Progenitor cell of endocrine pancreas (in vitro differentiated cells): ENCODE results near the gene GBP2. TPM values are rescaled to one million over a fixed set of nuclear protein-coding genes. Genes with fewer than 3 reads are reported as not detected.

Source experiments
- DNase-seq: peaks from one replicate; pipeline ENCODE4 v3.0.0; 2021; ENCODE audit warnings: low spot score; ENCODE audit not compliant: unreplicated experiment
- H3K27ac Mint-ChIP-seq: 2 replicates; pipeline ENCODE4 v1.8.0; 2021; ENCODE audit warnings: mild to moderate bottlenecking, moderate library complexity, mixed read lengths
- H3K27me3 Mint-ChIP-seq: 2 replicates; pipeline ENCODE4 v1.8.0; 2021; ENCODE audit warnings: mixed read lengths
- H3K36me3 Mint-ChIP-seq: 2 replicates; pipeline ENCODE4 v1.8.0; 2022; ENCODE audit warnings: mixed read lengths; ENCODE audit not compliant: insufficient read depth
- H3K4me1 Mint-ChIP-seq: 2 replicates; pipeline ENCODE4 v1.8.0; 2021; ENCODE audit warnings: low read depth, mixed read lengths
- H3K4me3 Mint-ChIP-seq: 2 replicates; pipeline ENCODE4 v1.8.0; 2021; ENCODE audit warnings: low read depth, mild to moderate bottlenecking, moderate library complexity, mixed read lengths
- H3K9me3 Mint-ChIP-seq: 2 replicates; pipeline ENCODE4 v1.8.0; 2021; ENCODE audit warnings: low read depth, mixed read lengths
- total RNA-seq: library from RNA; stranded (reverse); gene quantifications from 2 replicates; pipeline ENCODE4 v1.2.1, GENCODE V29; 2021
- TF ChIP-seq, protein P1 (sequence below): fragments of 200-600 bp; sonication (generic); IDR thresholded peaks from one replicate; pipeline ENCODE4 v1.5.0; 2021; ENCODE audit warnings: antibody characterized with exemption, mild to moderate bottlenecking; ENCODE audit not compliant: unreplicated experiment

GBP2 gene
- total RNA-seq, 1 donor from 2014 or later = 0.10 TPM

GRCh38 chr1:89151047-89151446, 25.1 kb upstream of the GBP2 start:
- no peaks in the 10 kb centered on the region for H3K36me3 Mint-ChIP-seq
- TF ChIP-seq, protein P1, sequence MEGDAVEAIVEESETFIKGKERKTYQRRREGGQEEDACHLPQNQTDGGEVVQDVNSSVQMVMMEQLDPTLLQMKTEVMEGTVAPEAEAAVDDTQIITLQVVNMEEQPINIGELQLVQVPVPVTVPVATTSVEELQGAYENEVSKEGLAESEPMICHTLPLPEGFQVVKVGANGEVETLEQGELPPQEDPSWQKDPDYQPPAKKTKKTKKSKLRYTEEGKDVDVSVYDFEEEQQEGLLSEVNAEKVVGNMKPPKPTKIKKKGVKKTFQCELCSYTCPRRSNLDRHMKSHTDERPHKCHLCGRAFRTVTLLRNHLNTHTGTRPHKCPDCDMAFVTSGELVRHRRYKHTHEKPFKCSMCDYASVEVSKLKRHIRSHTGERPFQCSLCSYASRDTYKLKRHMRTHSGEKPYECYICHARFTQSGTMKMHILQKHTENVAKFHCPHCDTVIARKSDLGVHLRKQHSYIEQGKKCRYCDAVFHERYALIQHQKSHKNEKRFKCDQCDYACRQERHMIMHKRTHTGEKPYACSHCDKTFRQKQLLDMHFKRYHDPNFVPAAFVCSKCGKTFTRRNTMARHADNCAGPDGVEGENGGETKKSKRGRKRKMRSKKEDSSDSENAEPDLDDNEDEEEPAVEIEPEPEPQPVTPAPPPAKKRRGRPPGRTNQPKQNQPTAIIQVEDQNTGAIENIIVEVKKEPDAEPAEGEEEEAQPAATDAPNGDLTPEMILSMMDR = no peak
- no peak overlapping the region for H3K4me3 Mint-ChIP-seq
- H3K9me3 Mint-ChIP-seq = no peaks in the 10 kb centered on the region
- no peak overlapping the region for H3K27ac Mint-ChIP-seq
- no peaks in the 10 kb centered on the region for H3K4me1 Mint-ChIP-seq
- DNase-seq = no peak
- H3K27me3 Mint-ChIP-seq = peaks cover 3% of the 10 kb centered on the region

DNA sequence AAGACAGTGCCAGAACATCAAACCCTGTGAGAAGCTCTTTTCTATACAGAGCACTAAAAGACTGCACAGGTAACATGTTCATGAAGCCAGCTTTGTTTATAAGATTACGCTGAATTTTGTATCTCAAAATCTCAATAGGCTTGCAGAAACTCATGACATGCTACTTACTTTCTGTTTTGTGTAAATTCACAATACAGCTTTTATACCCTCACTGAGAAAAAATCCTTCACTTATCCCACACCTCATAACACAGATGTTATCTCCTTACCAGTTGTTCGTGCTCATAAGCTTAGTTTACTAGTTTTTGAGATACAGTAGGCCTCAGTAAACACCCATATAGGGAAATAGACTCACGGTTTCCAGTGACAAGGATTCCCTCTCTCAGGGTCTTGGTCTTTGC, 24.1 kb upstream of the GBP2 start:
- H3K27ac Mint-ChIP-seq = no peak overlapping the region
- H3K4me3 Mint-ChIP-seq = no peak overlapping the region
- no peaks in the 10 kb centered on the region for H3K9me3 Mint-ChIP-seq
- TF ChIP-seq, protein P1 = no peak
- no peak for DNase-seq
- H3K27me3 Mint-ChIP-seq = peaks cover 3% of the 10 kb centered on the region
- H3K4me1 Mint-ChIP-seq = no peaks in the 10 kb centered on the region
- H3K36me3 Mint-ChIP-seq = no peaks in the 10 kb centered on the region

DNA sequence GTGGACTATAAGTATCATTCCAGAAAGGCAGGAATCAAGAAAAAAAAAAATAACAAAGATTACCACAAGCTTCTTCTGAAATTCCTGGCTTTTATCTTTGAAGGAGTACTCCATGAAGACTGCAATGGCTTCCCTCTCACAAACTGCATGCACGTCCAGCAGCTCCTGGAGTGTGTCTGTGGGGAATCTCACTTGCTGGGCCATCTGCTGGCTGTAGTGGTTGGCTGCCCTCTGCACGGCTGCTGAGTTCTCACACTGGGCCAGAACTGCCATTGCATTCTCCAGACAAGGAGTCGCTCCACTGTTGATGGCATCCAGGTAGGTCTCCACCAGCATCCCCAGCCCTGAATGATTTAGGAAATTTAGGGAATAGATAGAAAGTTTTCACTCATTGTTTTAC, 23.3 kb upstream of the GBP2 start:
- H3K4me1 Mint-ChIP-seq = no peaks in the 10 kb centered on the region
- H3K4me3 Mint-ChIP-seq = no peak overlapping the region
- H3K9me3 Mint-ChIP-seq = no peaks in the 10 kb centered on the region
- H3K27ac Mint-ChIP-seq = no peak overlapping the region
- no peaks in the 10 kb centered on the region for H3K36me3 Mint-ChIP-seq
- no peak for DNase-seq
- peaks cover 3% of the 10 kb centered on the region for H3K27me3 Mint-ChIP-seq
- TF ChIP-seq, protein P1 = peak; percentile 9

GRCh38 chr1:89147678-89148658, 22.1 kb upstream of the GBP2 start:
- Mint-ChIP-seq H3K9me3 (no peaks in the 10 kb centered on the region), H3K4me3 (no peak overlapping the region), H3K4me1 (no peaks in the 10 kb centered on the region), H3K36me3 (no peaks in the 10 kb centered on the region), H3K27ac (no peak overlapping the region), H3K27me3 (peaks cover 3% of the 10 kb centered on the region)
- TF ChIP-seq, protein P1 = no peak
- DNase-seq = no peak

DNA sequence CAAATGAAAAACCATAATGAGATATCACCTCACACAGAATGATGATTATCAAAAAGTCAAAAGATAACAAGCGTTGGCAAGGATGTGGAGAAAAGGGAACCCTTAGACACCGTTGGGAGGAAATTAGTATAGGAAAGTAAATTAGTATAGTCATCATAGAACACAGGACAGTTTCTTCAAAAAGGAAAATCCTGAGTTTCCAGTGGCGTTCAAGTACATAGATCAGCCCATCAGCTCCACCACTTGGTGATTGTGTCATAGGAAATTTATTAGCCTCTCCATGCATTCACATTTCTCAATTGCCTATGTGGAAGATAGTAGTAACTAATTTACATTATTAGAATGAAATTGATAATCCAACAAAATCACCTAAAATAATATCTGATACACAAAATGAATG, 20.8 kb upstream of the GBP2 start:
- TF ChIP-seq, protein P1 = no peak
- DNase-seq = no peak
- Mint-ChIP-seq H3K36me3 (no peaks in the 10 kb centered on the region), H3K27me3 (peaks cover 3% of the 10 kb centered on the region), H3K4me1 (no peaks in the 10 kb centered on the region), H3K27ac (no peak overlapping the region), H3K4me3 (no peak overlapping the region), H3K9me3 (no peaks in the 10 kb centered on the region)
